T-helper 17 cell (primary cell): Measurements from ENCODE around the gene PRADC1. TPM values are rescaled to one million over a fixed set of nuclear protein-coding genes. Genes with fewer than 3 reads are reported as not detected.

ENCODE experiments used
- ATAC-seq: fragments of 150-1000 bp; cut with Tn5 transposase; 2 replicates; pipeline ENCODE4 v1.10.0; 2021; ENCODE audit warnings: mild to moderate bottlenecking, moderate library complexity
- DNase-seq, 3 donors: peaks; one replicate each; pipeline versions ENCODE4 v3.0.0 to v3.0.0-alpha.2; 2020 to 2021
- H3K9me3 ChIP-seq: one replicate; pipeline ENCODE4 v1.7.0; 2013; ENCODE audit warnings: low read length, mild to moderate bottlenecking; ENCODE audit not compliant: control insufficient read depth, poor library complexity, severe bottlenecking
- H3K27ac Mint-ChIP-seq: one replicate; pipeline ENCODE4 v1.8.0; 2022; ENCODE audit warnings: mild to moderate bottlenecking, moderate library complexity, mixed read lengths
- H3K27me3 Mint-ChIP-seq: one replicate; pipeline ENCODE4 v1.8.0; 2022; ENCODE audit warnings: mixed read lengths
- H3K36me3 Mint-ChIP-seq: one replicate; pipeline ENCODE4 v1.8.0; 2022; ENCODE audit warnings: low read depth, mixed read lengths
- H3K4me1 Mint-ChIP-seq: one replicate; pipeline ENCODE4 v1.8.0; 2022; ENCODE audit warnings: mild to moderate bottlenecking, mixed read lengths
- H3K4me3 Mint-ChIP-seq: one replicate; pipeline ENCODE4 v1.8.0; 2022; ENCODE audit warnings: mild to moderate bottlenecking, moderate library complexity, mixed read lengths
- total RNA-seq, 4 donors: library from RNA in 2 of 4; stranded (reverse) in 2 of 4; gene quantifications; one replicate each; pipeline ENCODE4 v1.2.3 and lab custom pipeline; 2022 to 2026

Gene PRADC1
- total RNA-seq, 2 donors from 2014 or later, result 4.7 to 5.9 TPM

GRCh38 chr2:73255007-73255644 lies 22.1 kb upstream of the PRADC1 start:
- DNase-seq (no peak), ATAC-seq (no peak)
- peak overlapping the region; percentile 61 for H3K27ac Mint-ChIP-seq
- H3K9me3 ChIP-seq, result no peaks in the 10 kb centered on the region
- no peak overlapping the region for H3K4me3 Mint-ChIP-seq
- peaks cover 13% of the 10 kb centered on the region for H3K4me1 Mint-ChIP-seq
- no peaks in the 10 kb centered on the region for H3K27me3 Mint-ChIP-seq
- H3K36me3 Mint-ChIP-seq, result peaks cover 5% of the 10 kb centered on the region

- Mint-ChIP-seq H3K36me3 (peaks cover 9% of the 10 kb centered on the region), H3K4me1 (peaks cover 11% of the 10 kb centered on the region), H3K27me3 (no peaks in the 10 kb centered on the region), H3K4me3 (no peak overlapping the region), H3K27ac (no peak overlapping the region)
- DNase-seq (no peak), ATAC-seq (no peak)
- H3K9me3 ChIP-seq, result no peaks in the 10 kb centered on the region
These were observed 21.4 kb upstream of the PRADC1 start for GRCh38 chr2:73254343-73255006.

GRCh38 chr2:73253901-73254300 lies 20.9 kb upstream of the PRADC1 start:
- Mint-ChIP-seq H3K27ac (peak overlapping the region; percentile 45), H3K4me1 (peaks cover 12% of the 10 kb centered on the region), H3K4me3 (no peak overlapping the region), H3K27me3 (no peaks in the 10 kb centered on the region), H3K36me3 (peaks cover 11% of the 10 kb centered on the region)
- H3K9me3 ChIP-seq, result no peaks in the 10 kb centered on the region
- DNase-seq (no peak), ATAC-seq (no peak)

- ATAC-seq, result no peak
- no peak overlapping the region for H3K4me3 Mint-ChIP-seq
- no peak for DNase-seq
- H3K27ac Mint-ChIP-seq, result peak overlapping the region; percentile 45
- peaks cover 12% of the 10 kb centered on the region for H3K4me1 Mint-ChIP-seq
- no peaks in the 10 kb centered on the region for H3K27me3 Mint-ChIP-seq
- H3K36me3 Mint-ChIP-seq, result peaks cover 11% of the 10 kb centered on the region
- no peaks in the 10 kb centered on the region for H3K9me3 ChIP-seq
These were observed 20.4 kb upstream of the PRADC1 start for GRCh38 chr2:73253400-73253799.

- Mint-ChIP-seq H3K4me3 (no peak overlapping the region), H3K27me3 (no peaks in the 10 kb centered on the region), H3K27ac (no peak overlapping the region), H3K36me3 (peaks cover 11% of the 10 kb centered on the region), H3K4me1 (peaks cover 12% of the 10 kb centered on the region)
- no peak for DNase-seq
- H3K9me3 ChIP-seq, result no peaks in the 10 kb centered on the region
- ATAC-seq, result no peak
These were observed 19.4 kb upstream of the PRADC1 start for GRCh38 chr2:73252238-73253027.

GRCh38 chr2:73250872-73251846 lies 18.1 kb upstream of the PRADC1 start:
- Mint-ChIP-seq H3K36me3 (peaks cover 16% of the 10 kb centered on the region), H3K4me1 (peaks cover 10% of the 10 kb centered on the region)
- ATAC-seq, result no peak

GRCh38 chr2:73249636-73250035 lies 16.6 kb upstream of the PRADC1 start:
- peak overlapping the region; percentile 39 for H3K27ac Mint-ChIP-seq
- no peak for DNase-seq
- peaks cover 22% of the 10 kb centered on the region for H3K36me3 Mint-ChIP-seq
- no peaks in the 10 kb centered on the region for H3K27me3 Mint-ChIP-seq
- no peaks in the 10 kb centered on the region for H3K9me3 ChIP-seq
- H3K4me1 Mint-ChIP-seq, result peaks cover 13% of the 10 kb centered on the region
- no peak overlapping the region for H3K4me3 Mint-ChIP-seq
- no peak for ATAC-seq

More at GRCh38 chr2:73250872-73251846, 18.1 kb upstream of the PRADC1 start:
- Mint-ChIP-seq H3K27me3 (no peaks in the 10 kb centered on the region), H3K27ac (no peak overlapping the region), H3K4me3 (no peak overlapping the region)
- no peak for DNase-seq
- no peaks in the 10 kb centered on the region for H3K9me3 ChIP-seq

- H3K9me3 ChIP-seq, result no peaks in the 10 kb centered on the region
- Mint-ChIP-seq H3K27ac (peak overlapping the region; percentile 60), H3K4me3 (no peak overlapping the region), H3K27me3 (no peaks in the 10 kb centered on the region), H3K4me1 (peaks cover 13% of the 10 kb centered on the region), H3K36me3 (peaks cover 17% of the 10 kb centered on the region)
- no peak for ATAC-seq
- no peak for DNase-seq
These were observed 13.8 kb upstream of the PRADC1 start for GRCh38 chr2:73246850-73247249.

- Mint-ChIP-seq H3K4me1 (peaks cover 13% of the 10 kb centered on the region), H3K27ac (no peak overlapping the region), H3K4me3 (no peak overlapping the region), H3K27me3 (no peaks in the 10 kb centered on the region), H3K36me3 (peaks cover 13% of the 10 kb centered on the region)
- H3K9me3 ChIP-seq, result no peaks in the 10 kb centered on the region
- DNase-seq, result no peak
- ATAC-seq, result no peak
These were observed 11.5 kb upstream of the PRADC1 start for GRCh38 chr2:73244580-73244979.

- no peak overlapping the region for H3K27ac Mint-ChIP-seq
These were observed 11.0 kb upstream of the PRADC1 start for GRCh38 chr2:73243884-73244570.

GRCh38 chr2:73239776-73240175 lies 6.7 kb upstream of the PRADC1 start:
- Mint-ChIP-seq H3K4me3 (no peak overlapping the region), H3K36me3 (peaks cover 5% of the 10 kb centered on the region), H3K4me1 (peaks cover 26% of the 10 kb centered on the region), H3K27me3 (no peaks in the 10 kb centered on the region), H3K27ac (peak overlapping the region; percentile 34)
- ATAC-seq, result no peak
- no peak for DNase-seq
- no peaks in the 10 kb centered on the region for H3K9me3 ChIP-seq

More at GRCh38 chr2:73243884-73244570, 11.0 kb upstream of the PRADC1 start:
- H3K4me1 Mint-ChIP-seq, result peaks cover 14% of the 10 kb centered on the region
- DNase-seq, result no peak
- H3K36me3 Mint-ChIP-seq, result peaks cover 11% of the 10 kb centered on the region
- no peak overlapping the region for H3K4me3 Mint-ChIP-seq
- no peaks in the 10 kb centered on the region for H3K9me3 ChIP-seq
- ATAC-seq, result no peak
- H3K27me3 Mint-ChIP-seq, result no peaks in the 10 kb centered on the region

GRCh38 chr2:73238976-73239375 lies 5.9 kb upstream of the PRADC1 start:
- no peaks in the 10 kb centered on the region for H3K27me3 Mint-ChIP-seq
- no peak overlapping the region for H3K4me3 Mint-ChIP-seq
- ATAC-seq (no peak), DNase-seq (no peak)
- peaks cover 27% of the 10 kb centered on the region for H3K4me1 Mint-ChIP-seq
- H3K9me3 ChIP-seq, result no peaks in the 10 kb centered on the region
- peak overlapping the region; percentile 34 for H3K27ac Mint-ChIP-seq
- peaks cover 5% of the 10 kb centered on the region for H3K36me3 Mint-ChIP-seq
